C4-2B (cell line): ENCODE data around the gene REPS2.

Experiments used
- ZFX ChIP-seq: fragments of 450-650 bp; IDR thresholded peaks from 2 replicates; pipeline ENCODE4 v1.6.1; 2017
- TF ChIP-seq, protein P1 (sequence below): fragments of 450-650 bp; conservative IDR thresholded peaks from 2 replicates; pipeline ENCODE4 v1.5.1; 2017; ENCODE audit warnings: mild to moderate bottlenecking

DNA sequence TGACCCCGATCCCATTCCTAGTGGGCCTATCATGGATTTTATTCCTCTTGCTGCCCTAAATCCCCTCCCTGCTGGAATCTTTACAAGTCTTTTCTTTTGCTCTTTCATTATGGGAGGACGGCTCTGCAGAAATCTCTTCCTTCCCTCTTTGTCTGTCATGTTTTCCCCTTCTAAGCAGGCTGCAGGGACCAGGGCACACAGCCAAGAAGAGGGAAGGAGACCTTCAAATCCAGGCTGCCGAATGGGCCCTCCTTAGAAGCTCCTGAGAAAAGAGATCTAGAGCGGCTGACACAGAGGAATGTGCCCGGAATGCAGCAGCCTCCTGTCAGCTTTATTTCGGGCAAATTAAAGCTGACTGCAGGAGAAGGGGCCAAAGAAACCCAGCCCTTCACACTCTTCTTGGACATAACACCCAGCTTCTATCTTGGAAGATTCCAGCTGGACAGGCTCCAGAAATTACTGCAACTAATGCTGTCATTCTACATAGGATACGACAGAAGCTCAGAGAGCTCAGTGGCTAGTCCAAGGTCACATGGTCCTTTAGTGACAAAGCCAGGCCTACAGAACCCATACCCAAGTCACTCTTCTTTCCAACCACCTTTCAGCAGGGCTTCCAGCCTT, 240.8 kb downstream of the REPS2 start:
- TF ChIP-seq, protein P1, sequence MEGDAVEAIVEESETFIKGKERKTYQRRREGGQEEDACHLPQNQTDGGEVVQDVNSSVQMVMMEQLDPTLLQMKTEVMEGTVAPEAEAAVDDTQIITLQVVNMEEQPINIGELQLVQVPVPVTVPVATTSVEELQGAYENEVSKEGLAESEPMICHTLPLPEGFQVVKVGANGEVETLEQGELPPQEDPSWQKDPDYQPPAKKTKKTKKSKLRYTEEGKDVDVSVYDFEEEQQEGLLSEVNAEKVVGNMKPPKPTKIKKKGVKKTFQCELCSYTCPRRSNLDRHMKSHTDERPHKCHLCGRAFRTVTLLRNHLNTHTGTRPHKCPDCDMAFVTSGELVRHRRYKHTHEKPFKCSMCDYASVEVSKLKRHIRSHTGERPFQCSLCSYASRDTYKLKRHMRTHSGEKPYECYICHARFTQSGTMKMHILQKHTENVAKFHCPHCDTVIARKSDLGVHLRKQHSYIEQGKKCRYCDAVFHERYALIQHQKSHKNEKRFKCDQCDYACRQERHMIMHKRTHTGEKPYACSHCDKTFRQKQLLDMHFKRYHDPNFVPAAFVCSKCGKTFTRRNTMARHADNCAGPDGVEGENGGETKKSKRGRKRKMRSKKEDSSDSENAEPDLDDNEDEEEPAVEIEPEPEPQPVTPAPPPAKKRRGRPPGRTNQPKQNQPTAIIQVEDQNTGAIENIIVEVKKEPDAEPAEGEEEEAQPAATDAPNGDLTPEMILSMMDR, result no peak
- no peak for TF ChIP-seq ZFX
